Upper lobe of right lung (tissue), 1 donor: ENCODE measurements around the gene IFFO2. TPM values are rescaled to one million over a fixed set of nuclear protein-coding genes. Genes with fewer than 3 reads are reported as not detected.

Experiments used
- ATAC-seq: fragments of 200-7000 bp; cut with Tn5 transposase; one replicate; pipeline ENCODE4 v1.9.1; 2020; ENCODE audit warnings: mild to moderate bottlenecking, moderate library complexity
- DNase-seq: peaks from one replicate; pipeline ENCODE4 v3.0.0-alpha.2; 2020
- H3K27ac ChIP-seq: fragments of 200-600 bp; one replicate; pipeline ENCODE4 v1.8.0; 2022
- H3K27me3 ChIP-seq: fragments of 200-600 bp; one replicate; pipeline ENCODE4 v1.8.0; 2022; ENCODE audit warnings: mild to moderate bottlenecking
- H3K36me3 ChIP-seq: fragments of 200-600 bp; one replicate; pipeline ENCODE4 v1.8.0; 2022
- H3K4me1 ChIP-seq: fragments of 200-600 bp; one replicate; pipeline ENCODE4 v1.8.0; 2022
- H3K4me3 ChIP-seq: fragments of 200-600 bp; one replicate; pipeline ENCODE4 v1.8.0; 2022; ENCODE audit warnings: mild to moderate bottlenecking
- H3K9me3 ChIP-seq: fragments of 200-600 bp; one replicate; pipeline ENCODE4 v1.8.0; 2022
- intact Hi-C: fragments of 100-400 bp; cut with DNase I; formaldehyde crosslinking; loops from one replicate; pipeline ENCODE4 v1.11.0; 2022
- total RNA-seq: library from RNA; stranded (reverse); fragmentation: NEBNext Ultra II Directional; extraction: Animal tissue kit (Norgen Biotek cat#: 25700); gene quantifications from one replicate; pipeline ENCODE4 v1.2.1, GENCODE V29; 2021
- TF ChIP-seq, protein P1 (sequence below): fragments of 200-600 bp; IDR thresholded peaks from one replicate; pipeline ENCODE4 v1.8.0; 2022; ENCODE audit warnings: antibody characterized with exemption
- donor health status: DM: no; HTN: yes; CAD: no; lungs with severe emphysema.

Gene IFFO2
- total RNA-seq, 1 donor from 2014 or later = 15.4 TPM

- DNase-seq (no peak), ATAC-seq (no peak)
- H3K27me3 ChIP-seq = no peaks in the 10 kb centered on the region
- H3K27ac ChIP-seq = no peak overlapping the region
- H3K9me3 ChIP-seq = no peaks in the 10 kb centered on the region
- intact Hi-C loops = no loop called here
- H3K4me1 ChIP-seq = no peaks in the 10 kb centered on the region
- H3K36me3 ChIP-seq = peaks cover 7% of the 10 kb centered on the region
- H3K4me3 ChIP-seq = no peak overlapping the region
- TF ChIP-seq, protein P1, sequence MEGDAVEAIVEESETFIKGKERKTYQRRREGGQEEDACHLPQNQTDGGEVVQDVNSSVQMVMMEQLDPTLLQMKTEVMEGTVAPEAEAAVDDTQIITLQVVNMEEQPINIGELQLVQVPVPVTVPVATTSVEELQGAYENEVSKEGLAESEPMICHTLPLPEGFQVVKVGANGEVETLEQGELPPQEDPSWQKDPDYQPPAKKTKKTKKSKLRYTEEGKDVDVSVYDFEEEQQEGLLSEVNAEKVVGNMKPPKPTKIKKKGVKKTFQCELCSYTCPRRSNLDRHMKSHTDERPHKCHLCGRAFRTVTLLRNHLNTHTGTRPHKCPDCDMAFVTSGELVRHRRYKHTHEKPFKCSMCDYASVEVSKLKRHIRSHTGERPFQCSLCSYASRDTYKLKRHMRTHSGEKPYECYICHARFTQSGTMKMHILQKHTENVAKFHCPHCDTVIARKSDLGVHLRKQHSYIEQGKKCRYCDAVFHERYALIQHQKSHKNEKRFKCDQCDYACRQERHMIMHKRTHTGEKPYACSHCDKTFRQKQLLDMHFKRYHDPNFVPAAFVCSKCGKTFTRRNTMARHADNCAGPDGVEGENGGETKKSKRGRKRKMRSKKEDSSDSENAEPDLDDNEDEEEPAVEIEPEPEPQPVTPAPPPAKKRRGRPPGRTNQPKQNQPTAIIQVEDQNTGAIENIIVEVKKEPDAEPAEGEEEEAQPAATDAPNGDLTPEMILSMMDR = no peak
Observed at GRCh38 chr1:18880585-18880984, 75.9 kb downstream of the IFFO2 start.

GRCh38 chr1:18879791-18880309 is 76.6 kb downstream of the IFFO2 start:
- Histone ChIP-seq H3K9me3 (no peaks in the 10 kb centered on the region), H3K4me3 (no peak overlapping the region), H3K27ac (no peak overlapping the region), H3K27me3 (no peaks in the 10 kb centered on the region), H3K4me1 (no peaks in the 10 kb centered on the region), H3K36me3 (peaks cover 7% of the 10 kb centered on the region)
- no peak for DNase-seq
- no peak for ATAC-seq
- intact Hi-C loops = loop anchor here (10.0 kb wide), 1 partner anchor 285 kb away; no protein-coding TSS in a partner anchor
- TF ChIP-seq, protein P1 = no peak

- TF ChIP-seq, protein P1 = no peak
- Histone ChIP-seq H3K4me1 (no peaks in the 10 kb centered on the region), H3K9me3 (no peaks in the 10 kb centered on the region), H3K27me3 (no peaks in the 10 kb centered on the region), H3K36me3 (peaks cover 7% of the 10 kb centered on the region), H3K4me3 (no peak overlapping the region), H3K27ac (no peak overlapping the region)
- ATAC-seq = no peak
- no peak for DNase-seq
- intact Hi-C loops = loop anchor here (10.0 kb wide), 1 partner anchor 285 kb away; no protein-coding TSS in a partner anchor
Observed at GRCh38 chr1:18879215-18879790, 77.2 kb downstream of the IFFO2 start.

GRCh38 chr1:18878538-18879214 is 77.8 kb downstream of the IFFO2 start:
- Histone ChIP-seq H3K27me3 (no peaks in the 10 kb centered on the region), H3K4me3 (no peak overlapping the region), H3K9me3 (no peaks in the 10 kb centered on the region), H3K4me1 (no peaks in the 10 kb centered on the region), H3K27ac (no peak overlapping the region), H3K36me3 (peaks cover 7% of the 10 kb centered on the region)
- TF ChIP-seq, protein P1 = no peak
- intact Hi-C loops = loop anchor here (10.0 kb wide), 1 partner anchor 284 kb away; no protein-coding TSS in a partner anchor
- no peak for ATAC-seq
- DNase-seq = no peak

DNA sequence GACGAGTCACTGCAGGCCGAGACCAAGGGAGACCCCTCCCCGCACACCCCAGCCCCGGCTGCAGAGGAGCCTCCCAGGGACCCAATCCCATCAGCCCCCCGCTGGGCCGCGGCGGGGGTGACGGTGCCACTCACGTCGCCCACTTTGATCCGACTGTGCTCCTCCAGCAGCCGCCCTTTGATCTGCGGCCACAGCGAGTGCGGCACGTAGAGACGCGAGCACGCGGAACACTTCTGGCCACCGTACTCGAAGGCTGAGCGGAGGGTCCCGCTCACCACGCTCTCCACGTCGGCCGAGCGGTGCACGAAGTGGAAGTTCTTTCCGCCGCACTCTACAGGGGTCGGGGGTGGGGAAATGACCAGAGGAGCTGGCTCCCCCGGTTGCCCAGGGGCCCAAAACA is 79.2 kb downstream of the IFFO2 start:
- no peaks in the 10 kb centered on the region for H3K36me3 ChIP-seq
- intact Hi-C loops = loop anchor here (10.0 kb wide), 1 partner anchor 282 kb away; no protein-coding TSS in a partner anchor
- no peak overlapping the region for H3K4me3 ChIP-seq
- H3K9me3 ChIP-seq = no peaks in the 10 kb centered on the region
- no peaks in the 10 kb centered on the region for H3K4me1 ChIP-seq
- DNase-seq = no peak
- H3K27ac ChIP-seq = no peak overlapping the region
- H3K27me3 ChIP-seq = no peaks in the 10 kb centered on the region
- TF ChIP-seq, protein P1 = no peak
- no peak for ATAC-seq
